Fibroblast of villous mesenchyme (primary cell): ENCODE data around the gene BST1. TPM values are rescaled to one million over a fixed set of nuclear protein-coding genes. Genes with fewer than 3 reads are reported as not detected.

ENCODE experiments used
- DNase-seq: peaks from one replicate; pipeline ENCODE4 v3.0.0-alpha.2; 2010; ENCODE audit warnings: low read depth
- H3K4me3 ChIP-seq: 2 replicates; pipeline ENCODE4 v1.5.1; 2011; ENCODE audit warnings: low read depth, mild to moderate bottlenecking, low read length
- CTCF ChIP-seq: IDR thresholded peaks from 2 replicates; pipeline ENCODE4 v1.5.1; 2012; ENCODE audit warnings: low read depth, mild to moderate bottlenecking, low read length; ENCODE audit not compliant: insufficient read depth
- total RNA-seq: library from RNA; depleted of rRNA; stranded (reverse); fragments of >200 nt; gene quantifications from 2 replicates; pipeline ENCODE4 v1.2.3, GENCODE V29; 2012

The BST1 gene
- total RNA-seq, 1 donor, result 19.9 TPM

DNA sequence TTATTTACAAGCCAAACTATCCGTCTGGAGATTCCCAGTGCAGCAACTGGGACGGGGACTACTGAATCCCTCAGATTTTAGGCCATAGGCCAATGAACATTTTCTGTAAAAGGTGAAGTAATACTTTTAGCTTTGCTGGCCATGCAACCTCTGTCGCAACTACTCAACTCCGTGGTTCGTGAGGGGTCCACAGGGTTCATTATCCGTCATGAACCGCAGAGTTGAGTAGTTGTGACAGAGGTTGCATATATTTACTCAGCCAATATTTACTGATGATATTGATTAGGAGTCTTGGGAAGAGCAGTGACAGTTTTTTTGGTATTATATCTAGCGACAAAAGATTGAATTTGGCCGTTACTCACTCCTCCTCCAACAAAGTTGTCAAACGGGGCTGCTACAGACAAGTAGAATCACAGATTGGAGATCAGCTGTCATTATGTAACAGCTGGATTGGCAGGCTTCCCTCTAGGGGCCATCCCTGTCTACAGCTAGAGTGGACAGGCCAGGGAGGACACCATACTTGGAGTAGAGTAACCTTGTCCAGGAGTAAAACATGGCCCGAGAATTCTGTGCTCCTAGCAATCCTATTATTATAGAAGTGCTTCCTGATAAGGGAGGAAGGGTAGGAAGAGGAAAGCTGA is 38.0 kb downstream of the BST1 start:
- DNase-seq, result no peak
- H3K4me3 ChIP-seq, result no peak overlapping the region
- TF ChIP-seq CTCF, result no peak

GRCh38 chr4:15742083-15742582 is 39.3 kb downstream of the BST1 start:
- no peak overlapping the region for H3K4me3 ChIP-seq
- DNase-seq, result no peak
- TF ChIP-seq CTCF, result no peak

- DNase-seq, result no peak
- no peak overlapping the region for H3K4me3 ChIP-seq
- no peak for TF ChIP-seq CTCF
These were observed 39.8 kb downstream of the BST1 start for GRCh38 chr4:15742637-15743036.

DNA sequence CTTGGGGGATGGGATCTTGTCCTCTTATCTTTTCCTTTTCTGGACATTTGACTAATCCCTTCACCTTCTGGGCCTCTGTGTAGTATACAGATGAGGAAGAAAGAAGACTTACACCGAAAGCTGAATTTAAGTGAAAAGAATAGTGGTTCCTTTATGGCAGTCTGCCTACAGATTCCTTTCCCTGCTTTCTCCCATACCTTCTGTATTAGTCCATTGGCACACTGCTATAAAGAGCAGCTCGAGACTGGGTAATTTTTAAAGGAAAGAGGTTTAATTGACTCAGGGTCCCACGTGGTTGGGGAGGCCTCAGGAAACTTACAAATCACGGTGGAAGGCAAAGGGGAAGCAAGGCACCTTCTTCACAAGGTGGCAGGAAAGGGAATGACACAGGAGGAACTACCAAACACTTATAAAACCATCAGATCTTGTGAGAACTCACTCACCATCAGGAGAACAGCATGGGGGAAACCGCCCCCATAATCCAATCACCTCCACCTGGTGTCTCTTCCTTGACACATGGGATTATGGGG is 41.2 kb downstream of the BST1 start:
- no peak for TF ChIP-seq CTCF
- H3K4me3 ChIP-seq, result no peak overlapping the region
- no peak for DNase-seq

GRCh38 chr4:15746110-15746509 is 43.2 kb downstream of the BST1 start:
- no peak overlapping the region for H3K4me3 ChIP-seq
- no peak for DNase-seq
- TF ChIP-seq CTCF, result no peak

DNA sequence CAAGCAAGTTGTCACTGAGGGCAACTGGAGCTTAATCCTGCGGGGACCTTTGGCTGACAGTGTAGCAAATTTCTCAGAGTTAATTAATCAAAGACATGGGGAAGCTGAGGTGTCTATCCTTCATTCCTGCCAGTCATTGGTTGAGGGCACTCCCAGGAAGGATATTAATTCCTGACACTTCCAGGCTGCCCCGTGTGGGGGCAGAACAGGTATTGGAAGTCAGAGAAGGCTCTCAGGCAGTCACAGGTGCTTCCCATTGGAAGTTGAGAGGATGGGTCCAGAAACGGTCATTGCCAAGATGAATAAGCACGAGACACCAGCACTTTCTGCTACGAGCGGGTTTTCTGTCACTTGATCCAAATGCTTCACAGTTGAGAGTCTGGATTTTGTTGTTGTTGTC is 46.1 kb downstream of the BST1 start:
- TF ChIP-seq CTCF, result no peak
- H3K4me3 ChIP-seq, result no peak overlapping the region
- DNase-seq, result no peak

DNA sequence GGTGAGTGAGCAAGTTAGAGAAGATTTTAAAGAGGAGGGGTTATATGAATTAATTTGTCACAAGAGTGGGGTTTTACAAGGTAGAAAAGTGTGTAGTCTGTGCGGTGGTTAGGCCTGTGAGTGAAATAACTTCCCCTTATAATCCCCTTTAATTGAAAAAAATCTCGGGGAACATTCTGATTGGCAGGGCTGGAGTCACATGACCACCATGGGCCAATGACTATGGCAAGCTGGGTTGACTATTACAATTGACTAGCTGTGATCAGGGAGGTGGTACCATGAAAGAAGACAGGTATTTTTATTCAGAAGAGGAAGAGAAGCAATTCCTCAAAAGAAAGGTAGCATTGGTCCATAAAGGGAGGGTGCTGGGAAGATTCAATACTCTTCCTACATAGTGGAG is 48.3 kb downstream of the BST1 start:
- no peak for DNase-seq
- no peak overlapping the region for H3K4me3 ChIP-seq
- no peak for TF ChIP-seq CTCF
